Stimulated activated CD4-positive, alpha-beta T cell treated with anti-CD3 and anti-CD28 coated beads, Interleukin-4, amount 100 ng/mL, for 1 hour (primary cell): Measurements from ENCODE around the gene KLK12.
"Not testable (repeated sequence)": the region's sequence is repeated elsewhere in the genome, so short reads cannot be mapped to it uniquely, and the experiment has no call there.

Experiments
- DNase-seq: peaks from one replicate; pipeline ENCODE4 v3.0.0-alpha.2; 2020

KLK12 gene

DNA sequence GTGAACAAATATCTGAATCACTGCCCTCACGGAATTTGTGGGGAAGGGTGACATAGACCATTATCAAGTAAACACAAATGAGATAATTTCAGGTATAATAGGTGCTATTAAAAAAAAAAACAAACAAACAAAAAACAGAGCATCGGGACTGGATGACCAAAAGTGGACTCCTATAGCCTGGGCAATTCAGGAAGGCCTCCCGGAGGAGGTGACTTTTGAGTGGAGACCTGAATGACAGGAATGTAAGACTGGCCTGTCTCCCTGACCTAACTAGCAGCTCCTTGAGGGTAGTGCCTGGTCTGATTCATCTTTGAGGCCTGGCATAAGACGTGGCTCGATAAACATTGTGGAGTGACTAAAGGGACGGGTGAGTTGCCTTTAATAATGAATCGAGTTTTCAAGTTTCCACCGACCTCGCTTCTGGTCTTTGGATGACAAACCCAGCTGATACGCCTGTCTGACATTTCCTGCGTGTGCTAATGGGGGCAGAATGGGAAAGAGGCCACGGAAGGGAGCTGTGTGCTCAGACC lies 22.1 kb downstream of the KLK12 start:
- no peak for DNase-seq

DNA sequence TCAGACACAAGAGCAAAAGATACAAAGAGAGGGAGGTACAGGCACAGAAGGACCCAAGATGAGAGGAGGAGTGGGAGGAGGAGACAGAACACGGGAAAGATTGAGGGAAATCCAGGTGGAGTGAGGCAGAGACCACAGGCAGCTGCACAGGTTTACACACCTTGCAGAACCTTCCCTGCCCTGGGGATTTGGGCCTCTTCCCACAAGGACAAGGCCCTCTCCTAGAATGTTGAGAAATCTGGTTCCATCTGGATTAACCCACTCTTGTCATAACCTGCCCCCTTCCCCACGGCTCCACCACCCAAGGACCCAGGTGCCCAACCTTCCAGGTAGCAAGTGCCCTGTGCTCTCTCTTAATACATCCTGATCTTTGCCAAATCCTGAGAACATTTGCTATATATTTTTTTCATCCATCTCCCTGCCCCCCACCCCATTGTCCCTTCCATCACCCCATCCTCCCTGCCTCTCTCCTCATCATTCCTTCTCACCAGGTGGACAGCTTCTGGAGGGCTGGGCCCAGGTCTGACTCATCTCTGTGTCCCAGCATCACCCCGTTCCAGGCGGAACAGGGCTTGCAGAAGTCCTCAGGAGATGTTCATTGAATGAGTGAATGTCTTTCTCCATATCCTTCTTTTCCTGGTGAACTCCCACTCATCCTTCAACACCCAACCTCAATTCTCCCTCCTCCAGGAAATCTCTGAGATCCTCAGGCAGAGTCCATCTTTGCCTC lies 24.6 kb downstream of the KLK12 start:
- DNase-seq, result no peak

DNA sequence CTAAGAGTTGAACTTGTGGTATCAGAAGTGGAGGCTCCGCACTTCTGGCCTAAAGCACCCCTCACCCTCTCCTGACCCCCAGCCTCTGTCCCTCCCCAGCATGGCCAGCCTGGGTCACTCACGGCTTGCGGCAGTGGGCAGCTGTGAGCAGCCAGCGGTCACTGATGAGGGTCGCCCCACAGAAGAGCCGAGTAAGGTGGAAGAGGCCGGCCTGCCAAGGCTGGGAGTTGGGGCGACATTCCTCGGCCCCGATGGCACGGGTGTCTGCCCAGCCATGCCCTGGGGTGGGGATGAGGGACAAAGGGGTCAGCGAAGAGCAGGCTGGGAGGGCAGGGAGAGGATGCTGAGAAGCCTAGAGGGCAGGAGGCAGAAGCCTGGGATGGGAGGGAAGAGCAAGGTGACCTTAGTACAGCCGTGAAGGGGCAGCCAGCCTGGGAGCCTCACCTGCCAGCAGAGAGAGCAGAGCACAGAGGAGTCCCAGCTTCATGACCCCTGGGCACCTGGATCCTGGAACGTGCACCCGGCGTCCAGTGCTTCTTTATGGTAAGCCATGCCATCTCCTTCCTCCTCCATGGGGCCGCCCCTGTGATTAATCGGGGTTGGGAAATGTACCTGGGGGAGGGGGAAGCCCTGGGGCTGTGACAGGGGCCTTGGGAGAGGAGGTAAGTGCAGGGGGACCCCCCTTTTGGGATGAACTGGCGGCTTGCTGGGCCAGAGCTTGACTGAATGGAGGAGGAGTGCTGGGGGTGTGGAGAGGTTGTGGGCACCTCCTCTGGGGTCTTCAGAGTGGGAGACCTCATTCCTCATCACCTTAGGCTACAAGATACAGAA lies 25.5 kb downstream of the KLK12 start:
- DNase-seq, result no peak

DNA sequence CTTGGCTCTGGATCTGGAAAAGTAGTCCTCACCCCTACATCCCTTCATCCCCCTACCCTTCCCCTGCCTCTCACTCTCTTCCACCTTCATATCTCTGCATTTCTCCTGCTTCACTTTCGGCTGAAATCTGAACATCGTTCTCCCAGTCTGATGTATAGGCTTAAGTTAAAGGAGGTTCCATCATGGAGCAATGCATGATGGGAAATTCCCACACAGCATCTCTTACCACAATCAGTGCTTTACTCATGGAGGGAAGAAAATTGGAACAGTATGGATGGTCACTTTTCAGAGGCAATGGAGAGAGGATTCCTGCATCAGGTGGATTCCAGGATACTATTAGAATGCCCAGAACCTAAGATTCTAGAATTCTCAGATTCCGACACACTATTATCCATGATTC lies 27.3 kb downstream of the KLK12 start:
- DNase-seq, result no peak

DNA sequence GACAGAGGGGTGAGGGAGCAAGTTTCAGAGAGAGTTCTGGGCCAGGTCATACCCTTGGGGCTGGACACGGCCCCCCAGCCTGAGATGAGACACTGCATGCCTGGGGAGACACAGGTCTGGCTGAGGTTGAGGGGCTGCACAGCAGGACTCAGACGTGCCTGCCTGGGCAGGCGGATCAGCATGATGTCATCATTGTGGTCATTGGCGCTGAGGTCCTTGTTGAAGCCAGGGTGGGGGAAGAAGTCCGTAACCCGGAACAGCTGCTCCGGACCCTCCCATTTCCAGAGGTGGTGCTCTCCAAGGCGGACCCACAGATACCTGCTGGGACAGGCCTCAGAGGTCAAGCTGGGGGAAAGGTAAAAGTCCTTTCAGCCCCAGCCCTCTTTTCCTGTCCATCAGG lies 28.4 kb downstream of the KLK12 start:
- DNase-seq, result no peak

DNA sequence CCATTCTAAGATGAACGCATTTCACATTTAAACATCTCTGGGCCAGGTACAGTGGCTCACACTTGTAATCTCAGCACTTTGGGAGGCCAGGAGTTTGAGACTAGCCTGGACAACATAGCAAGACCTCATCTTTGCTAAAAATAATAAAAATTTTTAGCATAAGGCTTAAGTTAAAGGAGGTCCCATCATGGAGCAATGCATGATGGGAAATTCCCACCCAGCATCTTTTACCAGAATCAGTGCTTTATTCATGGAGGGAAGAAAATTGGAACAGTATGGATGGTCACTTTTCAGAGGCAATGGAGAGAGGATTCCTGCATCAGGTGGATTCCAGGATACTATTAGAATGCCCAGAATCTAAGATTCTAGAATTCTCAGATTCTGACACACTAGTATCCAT lies 29.6 kb downstream of the KLK12 start:
- no peak for DNase-seq

DNA sequence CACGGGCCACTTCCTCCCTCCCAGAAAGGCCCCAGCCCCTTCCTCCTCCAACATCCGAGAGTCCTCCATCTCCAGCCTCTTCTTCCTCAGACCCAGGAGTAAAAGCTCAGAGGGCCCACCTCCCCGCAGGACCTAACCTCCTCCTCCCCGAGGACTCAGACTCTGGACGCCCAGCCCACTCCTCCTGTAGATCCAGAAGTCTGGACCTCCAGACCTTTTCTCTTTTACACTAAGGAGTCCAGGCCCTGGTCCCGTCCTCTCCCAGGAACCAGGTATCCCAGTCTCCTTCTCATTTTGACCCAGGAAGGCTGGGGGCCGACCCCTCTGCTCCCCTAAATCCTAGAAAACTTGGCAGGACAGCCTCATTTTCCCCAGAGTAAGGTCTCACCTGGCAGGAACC lies 31.5 kb downstream of the KLK12 start:
- no peak for DNase-seq

DNA sequence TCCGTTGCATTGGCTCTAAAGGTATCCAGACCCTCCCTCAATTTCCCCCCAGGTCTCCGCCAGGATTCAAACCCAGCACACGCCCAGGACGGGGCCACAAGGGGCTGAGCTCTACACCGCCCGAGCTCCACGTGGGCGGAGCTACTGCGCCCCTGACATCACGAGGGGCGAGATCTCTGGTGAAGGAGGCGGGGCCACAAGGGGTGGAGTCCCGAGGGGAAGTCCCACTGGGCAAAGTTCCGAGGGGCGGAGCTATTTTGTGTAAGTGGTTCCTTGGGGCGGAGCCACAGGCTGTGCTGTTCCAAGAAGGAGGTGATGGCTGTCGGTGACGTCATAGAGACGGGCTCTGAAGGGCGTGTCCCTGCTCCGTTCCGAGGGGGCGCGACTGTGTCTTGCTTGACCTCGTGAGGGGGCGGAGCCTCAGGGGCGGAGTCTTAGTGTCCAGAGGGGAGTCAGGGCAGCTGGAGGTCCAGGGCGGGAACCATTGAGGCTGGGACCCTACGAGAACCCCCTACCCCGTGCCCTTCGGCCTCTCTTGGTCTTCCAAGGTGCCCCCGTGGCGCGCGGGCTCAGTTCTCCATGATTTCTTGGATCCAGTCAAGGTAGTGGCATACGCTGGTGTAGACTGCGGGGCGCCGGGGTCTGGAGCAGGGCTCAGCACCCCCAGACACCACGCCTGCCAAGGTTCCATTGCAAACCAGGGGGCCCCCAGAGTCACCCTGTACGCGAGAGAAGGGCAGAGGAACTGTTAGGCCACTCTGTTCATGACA lies 32.1 kb downstream of the KLK12 start:
- no peak for DNase-seq

DNA sequence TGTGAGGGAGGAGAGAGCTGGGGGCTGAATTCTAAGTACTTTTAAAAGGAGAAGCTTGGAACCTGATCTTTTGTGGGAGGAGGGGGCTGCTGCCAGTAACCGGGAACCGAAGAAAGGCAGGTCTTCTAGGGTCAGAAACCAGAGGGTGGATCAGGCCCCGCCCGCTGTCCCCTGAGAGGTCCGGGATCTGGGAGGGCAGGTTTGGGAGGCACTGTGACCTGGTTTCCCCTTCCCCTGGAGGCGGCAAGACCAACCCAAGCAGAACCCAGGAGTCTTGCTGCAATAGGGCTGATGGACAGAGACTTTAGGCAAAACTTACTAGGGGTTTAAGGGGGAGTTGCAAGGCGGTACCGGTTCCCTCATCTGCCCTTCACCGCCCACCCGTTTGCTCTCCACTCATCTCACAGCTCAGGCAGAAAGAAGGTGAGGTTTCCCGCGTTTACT lies 32.7 kb downstream of the KLK12 start:
- DNase-seq, result no peak

DNA sequence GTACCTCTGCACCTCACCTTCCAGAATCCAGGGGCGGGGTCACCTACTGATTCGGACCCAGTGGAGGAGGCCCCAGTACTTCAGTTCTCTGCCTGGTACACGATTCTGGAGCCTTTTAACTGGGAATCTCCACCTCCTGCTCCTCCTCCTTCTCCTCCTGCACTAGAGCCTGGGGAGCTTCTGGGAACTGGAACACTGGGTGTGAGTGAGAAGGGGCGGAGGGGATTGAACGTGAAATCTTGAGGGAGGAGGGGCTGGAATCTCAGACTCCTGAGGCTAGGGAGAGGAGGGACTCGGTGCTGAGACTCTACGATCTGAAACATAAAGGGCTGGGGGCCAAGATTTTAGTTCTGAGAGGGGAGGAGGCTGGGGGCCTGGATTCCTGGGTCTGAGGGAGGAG lies 33.3 kb downstream of the KLK12 start, which contains the start of gene KLK8:
Gene KLK8, minus strand, starts transcription at position 90 of the 400 bp plus-strand sequence. CDS start 437 bp downstream, outside the sequence.
- DNase-seq, result no peak

DNA sequence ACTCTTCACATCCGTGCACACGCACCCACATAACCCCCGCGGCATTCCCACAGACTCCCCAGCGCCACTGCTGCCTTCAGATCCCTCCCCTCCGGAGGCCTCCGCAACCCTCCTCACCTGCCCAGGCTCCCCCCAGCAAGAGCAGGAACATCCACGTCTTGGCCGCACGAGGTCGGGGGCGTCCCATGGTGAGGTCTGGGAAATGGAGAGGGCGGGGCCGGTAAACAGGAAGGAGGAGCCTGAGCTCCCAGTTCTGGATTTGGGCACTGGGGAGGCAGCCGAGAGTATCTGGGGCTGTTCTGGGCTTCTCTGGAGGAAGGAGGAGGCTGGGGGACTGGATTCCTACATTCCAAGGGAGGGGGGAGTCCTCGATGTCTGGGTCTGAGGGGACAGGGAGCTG lies 33.8 kb downstream of the KLK12 start:
- DNase-seq, result no peak

DNA sequence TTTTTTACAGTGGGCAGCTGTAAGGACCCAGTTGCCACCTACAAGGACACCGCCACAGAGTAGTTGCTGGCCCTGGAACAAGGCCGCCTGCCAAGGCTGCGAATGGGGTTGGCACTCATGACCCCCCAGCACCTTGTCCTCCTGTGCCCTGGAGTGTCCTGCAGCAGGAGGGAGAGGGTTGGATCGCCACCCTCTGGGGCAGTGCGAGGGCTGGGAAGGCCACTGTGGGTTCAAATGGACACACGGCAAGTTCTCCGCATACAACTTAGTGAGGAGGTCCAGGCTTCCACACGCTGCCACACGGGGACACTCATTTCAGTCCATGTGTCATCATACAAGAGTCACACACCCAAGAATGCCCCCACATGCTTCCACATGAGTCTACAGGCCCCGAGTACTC lies 34.4 kb downstream of the KLK12 start:
- DNase-seq, result no peak

DNA sequence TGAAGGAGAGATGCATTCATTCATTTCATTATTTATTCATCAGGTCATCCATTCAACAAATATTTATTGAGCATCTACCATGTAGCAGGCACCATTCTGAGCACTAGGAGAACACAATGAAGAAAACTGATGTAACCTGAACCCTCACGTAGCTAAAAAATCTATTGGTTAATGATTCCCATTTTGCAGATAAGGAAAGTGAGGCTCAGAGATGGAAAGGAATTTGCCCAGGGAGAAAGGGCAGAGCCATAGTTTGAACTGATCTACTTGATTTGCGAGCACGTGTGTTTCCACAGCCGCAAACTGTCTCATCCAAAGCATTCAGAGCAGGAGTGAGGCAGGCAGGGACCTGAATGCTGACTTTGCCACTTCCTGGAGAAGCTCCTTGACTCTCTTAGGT lies 36.1 kb downstream of the KLK12 start:
- no peak for DNase-seq

DNA sequence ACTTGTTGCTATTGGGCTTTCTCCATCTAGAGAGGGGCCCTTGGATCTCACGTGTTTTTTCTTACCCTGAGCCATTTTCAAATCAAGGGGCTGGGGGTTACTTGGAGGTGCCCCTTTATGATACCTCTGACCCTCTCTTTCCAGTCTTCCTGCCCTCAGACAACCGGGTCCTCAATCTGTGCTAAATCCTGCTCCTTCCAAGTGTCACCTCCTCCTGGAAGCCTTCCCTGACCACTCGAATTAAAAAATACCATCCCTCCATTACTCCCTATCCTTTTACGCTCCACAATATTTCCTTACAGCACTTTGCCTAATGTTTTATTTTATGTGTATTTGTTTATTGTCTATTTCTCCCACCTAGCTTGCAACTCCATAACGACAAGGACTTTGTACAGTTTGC lies 36.7 kb downstream of the KLK12 start:
- DNase-seq, result no peak

DNA sequence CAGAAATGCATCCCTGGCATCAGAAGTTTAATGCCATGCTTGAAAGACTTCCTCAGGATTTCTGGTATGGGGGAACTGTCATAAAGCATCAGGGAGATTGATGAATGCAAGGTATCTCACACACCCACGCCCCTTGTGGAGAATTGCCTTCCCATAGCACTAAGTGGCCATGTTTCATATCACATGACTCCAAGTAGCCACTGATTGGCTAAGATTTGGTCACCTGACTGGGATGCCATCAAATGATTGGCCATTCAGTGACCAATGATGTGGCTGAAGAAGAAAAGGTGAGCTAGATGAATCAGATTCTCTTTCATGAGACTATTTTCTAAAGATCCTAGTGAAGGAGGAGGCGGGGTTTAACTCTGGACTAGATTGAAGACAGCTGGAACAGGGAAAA lies 40.7 kb downstream of the KLK12 start:
- DNase-seq, result no peak

DNA sequence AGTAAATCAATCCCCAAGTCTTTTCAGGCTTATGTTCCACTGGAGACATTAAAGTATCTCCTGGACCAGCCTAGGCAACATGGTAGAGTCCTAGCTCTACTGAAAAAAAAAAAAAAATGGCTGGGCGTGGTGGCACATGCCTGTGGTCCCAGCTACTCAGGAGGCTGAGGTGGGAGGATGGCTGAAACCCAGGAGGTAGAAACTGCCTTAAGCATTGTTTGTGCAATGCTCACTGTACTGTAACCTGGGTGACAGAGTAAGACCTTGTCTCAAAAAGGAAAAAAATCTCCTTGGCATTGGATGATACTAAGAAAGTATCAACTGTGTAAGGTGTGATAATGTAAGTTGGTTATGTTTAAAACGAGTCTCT lies 42.2 kb downstream of the KLK12 start:
- no peak for DNase-seq

DNA sequence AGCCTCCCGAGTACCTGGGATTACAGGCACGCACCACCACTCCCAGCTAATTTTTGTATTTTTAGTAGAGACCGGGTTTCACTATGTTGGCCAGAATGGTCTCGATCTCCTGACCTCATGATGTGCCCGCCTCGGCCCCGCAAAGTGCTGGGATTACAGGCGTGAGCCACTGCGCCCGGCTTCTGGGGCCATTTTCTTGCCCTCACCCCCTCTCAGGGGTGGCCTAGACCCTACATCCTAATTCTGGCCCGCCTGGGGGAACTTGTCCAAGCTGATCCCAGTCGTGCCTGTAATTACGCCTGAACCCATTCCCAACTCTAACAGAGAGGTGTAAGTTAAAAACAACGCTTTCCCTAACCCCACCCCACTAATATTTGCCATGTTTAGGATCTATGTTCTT lies 50.4 kb downstream of the KLK12 start:
- DNase-seq, result not testable (repeated sequence)

DNA sequence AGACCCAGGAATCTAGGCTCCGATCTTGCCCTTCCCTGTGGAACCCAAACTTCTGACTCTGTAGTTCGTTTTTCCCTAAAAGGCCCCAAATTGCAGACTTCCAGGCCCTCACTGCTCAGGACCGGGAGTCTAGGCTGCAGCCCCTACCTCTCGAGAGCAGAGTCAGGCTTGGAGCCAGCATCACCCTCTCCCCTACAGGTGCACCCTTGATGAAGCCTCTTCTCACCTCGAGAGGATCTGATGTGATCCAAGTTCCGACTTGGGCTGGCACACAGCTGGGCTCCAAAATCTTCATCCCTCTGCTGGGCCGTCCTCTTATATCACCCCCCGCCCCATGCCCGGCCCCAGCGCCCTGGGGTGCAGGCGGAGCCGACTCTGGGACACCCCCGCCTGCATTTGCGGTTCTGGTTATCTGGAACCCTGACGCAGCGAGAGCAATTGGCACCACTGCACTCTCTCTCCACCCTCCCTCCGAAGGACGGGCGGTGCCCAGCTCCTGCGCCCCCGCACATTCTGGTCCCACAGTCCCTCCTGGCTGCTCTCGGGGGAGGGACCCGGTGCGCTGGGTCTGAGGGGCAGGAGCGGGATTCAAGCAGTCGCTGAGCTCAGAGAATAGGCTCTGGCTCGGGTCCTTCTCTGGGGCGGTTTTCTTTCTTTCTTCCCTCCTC lies 51.0 kb downstream of the KLK12 start, which contains the start of gene KLK7:
Gene KLK7, minus strand, starts transcription at position 293 of the 668 bp plus-strand sequence. CDS start 1,518 bp downstream, outside the sequence.
- no peak for DNase-seq

DNA sequence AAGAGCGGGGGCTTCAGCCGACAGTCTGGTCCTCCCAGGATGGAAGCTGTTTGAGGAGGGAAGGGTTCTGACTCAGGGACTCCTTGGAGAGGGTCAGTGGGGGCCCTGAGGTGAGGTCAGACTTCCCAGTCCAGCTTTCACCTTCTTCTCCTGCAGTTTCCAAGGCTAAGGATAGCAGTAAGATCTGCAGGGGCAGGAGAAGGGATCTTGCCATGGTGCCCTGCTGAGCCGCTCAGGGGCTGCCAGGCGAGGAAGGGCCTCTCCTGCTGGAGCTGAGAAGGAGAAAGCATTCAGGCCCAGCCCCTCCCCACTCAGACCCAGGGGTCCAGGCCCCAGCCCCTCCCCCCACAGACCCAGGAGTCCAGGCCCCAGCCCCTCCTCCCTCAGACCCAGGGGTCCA lies 52.6 kb downstream of the KLK12 start:
- DNase-seq, result no peak

DNA sequence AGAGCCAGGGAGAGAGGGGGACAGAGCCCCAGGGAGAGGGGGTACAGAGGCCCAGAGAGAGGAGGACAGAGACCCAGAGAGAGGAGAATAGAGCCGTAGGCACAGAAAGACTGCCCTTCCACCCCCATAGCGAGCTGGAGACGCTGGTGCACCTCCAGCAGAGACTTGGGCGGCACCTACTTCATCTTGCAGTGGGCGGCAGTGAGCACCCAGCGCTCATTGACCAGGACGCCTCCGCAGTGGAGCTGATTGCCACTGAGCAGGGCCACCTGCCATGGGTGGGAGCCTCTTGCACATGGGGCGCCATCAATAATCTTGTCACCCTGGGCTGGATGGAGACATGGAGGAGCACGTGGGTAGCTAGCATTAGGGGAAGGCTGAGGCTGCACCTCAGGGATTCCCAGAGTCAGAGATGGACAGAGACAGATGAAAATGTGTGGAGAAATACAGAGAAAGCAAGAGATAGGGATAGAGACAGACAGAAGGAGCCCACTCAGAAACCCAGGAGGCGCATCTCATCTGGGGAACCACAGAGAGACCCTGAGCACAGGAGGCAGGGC lies 53.1 kb downstream of the KLK12 start:
- no peak for DNase-seq

DNA sequence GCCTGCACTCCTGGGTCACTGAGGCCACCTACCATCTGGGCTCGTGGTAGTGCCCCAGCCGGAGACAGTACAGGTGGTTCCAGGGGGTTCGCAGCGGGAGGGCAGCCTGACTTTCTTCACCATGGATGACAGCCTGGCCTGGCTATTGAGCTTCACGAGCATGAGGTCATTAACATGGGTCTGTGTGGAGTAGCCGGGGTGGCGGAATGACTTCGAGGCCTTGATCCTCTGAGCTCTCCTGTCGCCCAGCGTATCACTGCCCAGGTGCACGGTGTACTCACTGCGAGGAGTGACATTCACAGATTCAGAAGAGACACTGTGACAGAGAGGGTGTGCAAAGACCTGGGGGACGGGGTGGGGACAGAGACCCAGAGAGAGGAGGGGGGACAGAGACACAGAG lies 54.6 kb downstream of the KLK12 start:
- no peak for DNase-seq

DNA sequence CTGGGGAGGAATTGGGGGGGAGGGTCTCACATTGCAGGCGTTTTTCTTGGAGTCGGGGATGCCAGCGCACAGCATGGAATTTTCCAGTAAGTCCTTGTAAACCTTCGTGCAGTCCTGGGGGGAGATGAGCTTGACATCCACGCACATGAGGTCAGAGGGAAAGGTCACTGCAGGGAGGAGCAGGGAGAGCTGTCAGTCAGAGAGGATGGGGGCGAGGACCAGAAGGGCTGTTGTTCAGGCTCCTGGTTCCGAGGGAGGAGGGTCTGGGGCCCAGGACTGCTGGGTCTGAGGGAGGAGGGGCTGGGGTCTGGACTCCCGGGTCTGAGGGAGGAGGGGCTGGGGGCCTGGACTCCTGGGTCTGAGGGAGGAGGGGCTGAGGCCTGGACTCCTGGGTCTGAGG lies 55.0 kb downstream of the KLK12 start:
- DNase-seq, result no peak
